T-cell (primary cell): ENCODE results near the gene EXOC3L4. TPM values are rescaled to one million over a fixed set of nuclear protein-coding genes. Genes with fewer than 3 reads are reported as not detected.

Source experiments
- ATAC-seq, 4 experiments: fragments of 200-7000 bp in 3 of 4; fragments of 150-1000 bp in 1 of 4; cut with Tn5 transposase; replicated peaks in 1 of 4; 1 replicate in 3 of 4; 2 replicates in 1 of 4; pipeline ENCODE4 v1.10.0; 2021; ENCODE audit warnings: moderate library complexity in 3 of 4, mild to moderate bottlenecking in 2 of 4, moderate number of reproducible peaks in 1 of 4
- CTCF ChIA-PET, 2 donors: fragments of 300-600 bp; sonication (Branson Sonifier 250); formaldehyde crosslinking; loops; one replicate each; lab custom pipeline; 2022; ENCODE audit warnings: antibody characterized with exemption in 2 of 2; lab: Charles Lee
- POLR2A ChIA-PET, 2 donors: fragments of 300-600 bp; sonication (Branson Sonifier 250); formaldehyde crosslinking; loops; one replicate each; lab custom pipeline; 2022; ENCODE audit warnings: antibody characterized with exemption in 2 of 2; lab: Charles Lee
- DNase-seq, 35 experiments: peaks; one replicate each; pipeline versions ENCODE4 v3.0.0 to v3.0.0-alpha.2; 2013 to 2023
- H3K27ac ChIP-seq: one replicate; pipeline ENCODE4 v1.5.1; 2013; ENCODE audit warnings: low read length
- H3K27me3 ChIP-seq, 2 experiments: replicated peaks in 1 of 2; 1 replicate in 1 of 2; 2 replicates in 1 of 2; pipeline versions ENCODE4 v1.6.1 to v1.7.0; 2013; ENCODE audit warnings: low read length in 1 of 2, mixed read lengths in 1 of 2; ENCODE audit not compliant: control insufficient read depth in 2 of 2, insufficient read depth in 2 of 2; ENCODE audit errors: extremely low read depth in 1 of 2
- H3K36me3 ChIP-seq, 2 donors: 1 replicate in 1 of 2; 2 replicates in 1 of 2; pipeline versions ENCODE4 v1.6.1 to v1.7.0; 2013; ENCODE audit warnings: low read length in 1 of 2; ENCODE audit not compliant: control insufficient read depth in 2 of 2, insufficient read depth in 1 of 2; ENCODE audit errors: extremely low read depth in 1 of 2
- H3K4me1 ChIP-seq, 2 experiments: 1 replicate in 1 of 2; 2 replicates in 1 of 2; pipeline versions ENCODE4 v1.6.1 to v1.7.0; 2013; ENCODE audit warnings: low read length in 2 of 2, mixed read lengths in 1 of 2; ENCODE audit not compliant: insufficient read depth in 2 of 2, control insufficient read depth in 1 of 2; ENCODE audit errors: extremely low read depth in 1 of 2
- H3K4me3 ChIP-seq, 2 donors: 1 replicate in 1 of 2; 2 replicates in 1 of 2; pipeline versions ENCODE4 v1.5.1 to v1.7.0; 2013; ENCODE audit warnings: mild to moderate bottlenecking in 2 of 2, low read length in 1 of 2, moderate library complexity in 1 of 2; ENCODE audit not compliant: control insufficient read depth in 1 of 2; ENCODE audit errors: extremely low read depth in 1 of 2
- H3K9me3 ChIP-seq: 2 replicates; pipeline ENCODE4 v1.7.0; 2013
- H3K27ac Mint-ChIP-seq, 2 donors: one replicate each; pipeline ENCODE4 v1.8.0; 2020 to 2021; ENCODE audit warnings: mild to moderate bottlenecking in 2 of 2, mixed read lengths in 2 of 2
- H3K27me3 Mint-ChIP-seq, 2 donors: one replicate each; pipeline ENCODE4 v1.8.0; 2021 to 2022; ENCODE audit warnings: mixed read lengths in 2 of 2
- H3K36me3 Mint-ChIP-seq: one replicate; pipeline ENCODE4 v1.8.0; 2021; ENCODE audit warnings: mixed read lengths
- H3K4me1 Mint-ChIP-seq, 3 donors: one replicate each; pipeline ENCODE4 v1.8.0; 2020 to 2022; ENCODE audit warnings: mixed read lengths in 3 of 3, mild to moderate bottlenecking in 1 of 3
- H3K4me3 Mint-ChIP-seq, 3 donors: one replicate each; pipeline ENCODE4 v1.8.0; 2020 to 2022; ENCODE audit warnings: mild to moderate bottlenecking in 3 of 3, mixed read lengths in 3 of 3, moderate library complexity in 3 of 3
- H3K9me3 Mint-ChIP-seq, 3 donors: one replicate each; pipeline ENCODE4 v1.8.0; 2020 to 2022; ENCODE audit warnings: mixed read lengths in 3 of 3
- WGBS: methylation state at CpG from one replicate; pipeline ENCODE4 v1.1.5; 2013; ENCODE audit warnings: missing lambda C conversion rate; ENCODE audit not compliant: insufficient coverage; 5-methylcytosine and 5-hydroxymethylcytosine counted together
- total RNA-seq, 35 experiments: library from RNA in 6 of 35; stranded (reverse) in 6 of 35; fragments of 120-200 nt in 1 of 35; gene quantifications; one replicate each; pipeline versions ENCODE4 v1.2.1 to v1.2.4 and lab custom pipeline; 2013 to 2026

EXOC3L4 gene
- total RNA-seq, 5 donors from 2014 or later (not counting 1 experiment from before 2014, with no cell fraction given): 0.25 TPM; not detected in 4

- 88% methylated on average over 23 of the region's 25 CpGs for WGBS
- Mint-ChIP-seq H3K9me3 (no peaks in the 10 kb centered on the region), H3K27ac (no peak overlapping the region), H3K4me3 (no peak overlapping the region), H3K36me3 (no peaks in the 10 kb centered on the region), H3K27me3 (peaks cover 0 to 12% of the 10 kb centered on the region in 2 donors), H3K4me1 (no peaks in the 10 kb centered on the region)
- CTCF ChIA-PET: no interaction called here
- H3K27me3 ChIP-seq: peaks cover 0 to 20% of the 10 kb centered on the region in 2 experiments
- H3K4me3 ChIP-seq: no peak overlapping the region
- H3K27ac ChIP-seq: no peak overlapping the region
- H3K36me3 ChIP-seq: no peaks in the 10 kb centered on the region
- no peak for ATAC-seq
- no peaks in the 10 kb centered on the region for H3K9me3 ChIP-seq
- H3K4me1 ChIP-seq: no peaks in the 10 kb centered on the region
- POLR2A ChIA-PET: no interaction called here
- no peak for DNase-seq
Observed at GRCh38 chr14:103133210-103134140, 39.0 kb downstream of the EXOC3L4 start.

GRCh38 chr14:103134405-103134804, 39.9 kb downstream of the EXOC3L4 start:
- H3K27ac ChIP-seq: no peak overlapping the region
- peaks cover 3 to 16% of the 10 kb centered on the region in 2 donors for H3K27me3 Mint-ChIP-seq
- no peaks in the 10 kb centered on the region for H3K36me3 ChIP-seq
- 30% methylated on average over 1 of the region's 2 CpGs for WGBS
- ATAC-seq: no peak
- no peaks in the 10 kb centered on the region for H3K4me1 Mint-ChIP-seq
- no peaks in the 10 kb centered on the region for H3K36me3 Mint-ChIP-seq
- H3K4me3 ChIP-seq: no peak overlapping the region
- H3K9me3 Mint-ChIP-seq: no peaks in the 10 kb centered on the region
- H3K4me3 Mint-ChIP-seq: no peak overlapping the region
- POLR2A ChIA-PET: interaction anchor here in 1 of 2 donors (0.6 kb wide), 1 partner anchor 129 kb away, joined by 3 read pairs; no protein-coding TSS in a partner anchor
- CTCF ChIA-PET: no interaction called here
- no peak for DNase-seq
- no peaks in the 10 kb centered on the region for H3K9me3 ChIP-seq
- H3K27me3 ChIP-seq: peaks cover 0 to 22% of the 10 kb centered on the region in 2 experiments
- H3K4me1 ChIP-seq: no peaks in the 10 kb centered on the region
- H3K27ac Mint-ChIP-seq: no peak overlapping the region

- DNase-seq (no peak), ATAC-seq (no peak)
- Histone ChIP-seq H3K27me3 (peaks cover 0 to 24% of the 10 kb centered on the region in 2 experiments), H3K9me3 (no peaks in the 10 kb centered on the region), H3K36me3 (no peaks in the 10 kb centered on the region), H3K4me1 (no peaks in the 10 kb centered on the region), H3K4me3 (no peak overlapping the region), H3K27ac (no peak overlapping the region)
- CTCF ChIA-PET: no interaction called here
- H3K36me3 Mint-ChIP-seq: no peaks in the 10 kb centered on the region
- H3K27ac Mint-ChIP-seq: no peak overlapping the region
- 90% methylated on average over 14 of the region's 14 CpGs for WGBS
- no peaks in the 10 kb centered on the region for H3K4me1 Mint-ChIP-seq
- H3K27me3 Mint-ChIP-seq: peaks cover 3 to 20% of the 10 kb centered on the region in 2 donors
- H3K4me3 Mint-ChIP-seq: no peak overlapping the region
- no peaks in the 10 kb centered on the region for H3K9me3 Mint-ChIP-seq
- POLR2A ChIA-PET: no interaction called here
Observed at GRCh38 chr14:103134919-103135318, 40.4 kb downstream of the EXOC3L4 start.

GRCh38 chr14:103135333-103136260, 41.1 kb downstream of the EXOC3L4 start:
- ChIA-PET CTCF (no interaction called here), POLR2A (no interaction called here)
- 83% methylated on average over 14 of the region's 26 CpGs for WGBS
- H3K9me3 Mint-ChIP-seq: no peaks in the 10 kb centered on the region
- peaks cover 0 to 4% (median 2%) of the 10 kb centered on the region in 3 donors for H3K4me1 Mint-ChIP-seq
- Histone ChIP-seq H3K4me3 (no peak overlapping the region), H3K36me3 (no peaks in the 10 kb centered on the region), H3K27ac (no peak overlapping the region), H3K27me3 (peaks cover 0 to 21% of the 10 kb centered on the region in 2 experiments), H3K9me3 (no peaks in the 10 kb centered on the region), H3K4me1 (no peaks in the 10 kb centered on the region)
- H3K36me3 Mint-ChIP-seq: no peaks in the 10 kb centered on the region
- H3K27ac Mint-ChIP-seq: no peak overlapping the region
- no peak for DNase-seq
- ATAC-seq: no peak
- H3K4me3 Mint-ChIP-seq: no peak overlapping the region
- H3K27me3 Mint-ChIP-seq: peaks cover 3 to 23% of the 10 kb centered on the region in 2 donors

GRCh38 chr14:103136388-103137271, 42.1 kb downstream of the EXOC3L4 start:
- Mint-ChIP-seq H3K4me3 (no peak overlapping the region), H3K36me3 (no peaks in the 10 kb centered on the region), H3K9me3 (no peaks in the 10 kb centered on the region), H3K27me3 (peaks cover 8 to 29% of the 10 kb centered on the region in 2 donors), H3K4me1 (peaks cover 0 to 6% (median 5%) of the 10 kb centered on the region in 3 donors), H3K27ac (no peak overlapping the region)
- Histone ChIP-seq H3K36me3 (no peaks in the 10 kb centered on the region), H3K27ac (no peak overlapping the region), H3K9me3 (no peaks in the 10 kb centered on the region), H3K4me1 (no peaks in the 10 kb centered on the region), H3K4me3 (no peak overlapping the region), H3K27me3 (peaks cover 0 to 20% of the 10 kb centered on the region in 2 experiments)
- DNase-seq (no peak), ATAC-seq (no peak)
- CTCF ChIA-PET: no interaction called here
- 73% methylated on average over 17 of the region's 20 CpGs for WGBS
- POLR2A ChIA-PET: no interaction called here
